ENCODE data around the gene GALK1.

GRCh38 chr17:75730065-75730464, 34.9 kb downstream of the GALK1 start:
- TF ChIP-seq CTCF (IDR thresholded peaks at IDR 0.05) = no peak
- no peak for TF ChIP-seq REST (IDR thresholded peaks at IDR 0.05; ENCODE audit: insufficient read depth in 1 of 2, low read depth in 2 of 2, low read length in 1 of 2)
- TF ChIP-seq TCF7L2 (IDR thresholded peaks at IDR 0.05; ENCODE audit: low read depth, low read length) = no peak

Measured in Panc1 (cell line).